SK-N-SH treated with all-trans-retinoic acid at 6 μM for 48 hours (cell line): ENCODE measurements around the gene SPAM1.

ENCODE experiments used
- ATAC-seq: fragments of 200-7000 bp; cut with Tn5 transposase; 3 replicates; pipeline ENCODE4 v1.9.1; 2020; ENCODE audit warnings: mild to moderate bottlenecking, moderate library complexity
- BACH2 ChIP-seq: fragments of 250-450 bp; sonication (Bioruptor Pico); IDR thresholded peaks from 2 replicates; pipeline ENCODE4 v1.9.0; 2021; ENCODE audit warnings: mild to moderate bottlenecking, borderline replicate concordance
- CSDC2 ChIP-seq: fragments of 250-450 bp; sonication (Bioruptor Pico); IDR thresholded peaks from 2 replicates; pipeline ENCODE4 v1.5.0; 2020; ENCODE audit warnings: mild to moderate bottlenecking, moderate library complexity
- ESRRG ChIP-seq: fragments of 250-450 bp; sonication (Bioruptor Pico); IDR thresholded peaks from 2 replicates; pipeline ENCODE4 v1.6.1; 2021; ENCODE audit warnings: mild to moderate bottlenecking
- OSR1 ChIP-seq: fragments of 250-450 bp; sonication (Bioruptor Pico); IDR thresholded peaks from 2 replicates; pipeline ENCODE4 v1.8.0; 2022; ENCODE audit warnings: moderate library complexity, mild to moderate bottlenecking, inconsistent platforms
- PPARA ChIP-seq: fragments of 250-450 bp; sonication (Bioruptor Pico); IDR thresholded peaks from 2 replicates; pipeline ENCODE4 v1.5.0; 2020; ENCODE audit warnings: mild to moderate bottlenecking, borderline replicate concordance
- RARB ChIP-seq: fragments of 250-450 bp; sonication (Bioruptor Pico); IDR thresholded peaks from 2 replicates; pipeline ENCODE4 v1.8.0; 2021; ENCODE audit warnings: mild to moderate bottlenecking, moderate library complexity
- SNAI2 ChIP-seq: fragments of 250-450 bp; sonication (Bioruptor Pico); IDR thresholded peaks from 2 replicates; pipeline ENCODE4 v1.5.0; 2020; ENCODE audit warnings: mild to moderate bottlenecking, moderate library complexity
- TCF4 ChIP-seq: fragments of 250-450 bp; sonication (Bioruptor Pico); IDR thresholded peaks from 2 replicates; pipeline ENCODE4 v1.8.0; 2021; ENCODE audit warnings: mild to moderate bottlenecking, moderate library complexity, borderline replicate concordance
- TOX ChIP-seq: fragments of 250-450 bp; sonication (Bioruptor Pico); IDR thresholded peaks from 2 replicates; pipeline ENCODE4 v1.8.0; 2021; ENCODE audit warnings: mild to moderate bottlenecking, moderate library complexity, borderline replicate concordance
- ZC3H10 ChIP-seq: fragments of 250-450 bp; sonication (Bioruptor Pico); IDR thresholded peaks from 2 replicates; pipeline ENCODE4 v1.5.1; 2021; ENCODE audit warnings: mild to moderate bottlenecking, moderate library complexity
- ZFP3 ChIP-seq: fragments of 250-450 bp; sonication (Bioruptor Pico); IDR thresholded peaks from 2 replicates; pipeline ENCODE4 v1.5.0; 2020; ENCODE audit warnings: mild to moderate bottlenecking, moderate library complexity
- ZFP30 ChIP-seq: fragments of 450-650 bp; formaldehyde crosslinking; IDR thresholded peaks from 2 replicates; pipeline ENCODE4 v1.5.0; 2022; ENCODE audit warnings: mild to moderate bottlenecking, moderate library complexity
- ZNF565 ChIP-seq: fragments of 450-650 bp; formaldehyde crosslinking; conservative IDR thresholded peaks from 2 replicates; pipeline ENCODE4 v1.5.0; 2020; ENCODE audit warnings: low read depth, mild to moderate bottlenecking, moderate library complexity
- ZNF8 ChIP-seq: fragments of 450-650 bp; formaldehyde crosslinking; IDR thresholded peaks from 2 replicates; pipeline ENCODE4 v1.5.0; 2020; ENCODE audit warnings: mild to moderate bottlenecking, moderate library complexity
- TF ChIP-seq, protein P1 (sequence below): fragments of 250-450 bp; sonication (Bioruptor Pico); IDR thresholded peaks from 2 replicates; pipeline ENCODE4 v1.5.0; 2020; ENCODE audit warnings: mild to moderate bottlenecking, moderate library complexity
- TF ChIP-seq, protein P2 (sequence below): fragments of 250-450 bp; sonication (Bioruptor Pico); IDR thresholded peaks from 2 replicates; pipeline ENCODE4 v1.5.1; 2021; ENCODE audit warnings: mild to moderate bottlenecking, moderate library complexity
- TF ChIP-seq, protein P3 (sequence below): fragments of 250-450 bp; sonication (Bioruptor Pico); IDR thresholded peaks from 2 replicates; pipeline ENCODE4 v1.8.0; 2021; ENCODE audit warnings: low read depth, mild to moderate bottlenecking, moderate library complexity, borderline replicate concordance
- TF ChIP-seq, protein P4 (sequence below): fragments of 250-450 bp; sonication (Bioruptor Pico); IDR thresholded peaks from 2 replicates; pipeline ENCODE4 v1.5.1; 2020; ENCODE audit warnings: low read depth, mild to moderate bottlenecking, moderate library complexity
- TF ChIP-seq, protein P5 (sequence below): fragments of 250-450 bp; sonication (Bioruptor Pico); IDR thresholded peaks from 2 replicates; pipeline ENCODE4 v1.8.0; 2020; ENCODE audit warnings: mild to moderate bottlenecking, moderate library complexity, borderline replicate concordance

The SPAM1 gene

DNA sequence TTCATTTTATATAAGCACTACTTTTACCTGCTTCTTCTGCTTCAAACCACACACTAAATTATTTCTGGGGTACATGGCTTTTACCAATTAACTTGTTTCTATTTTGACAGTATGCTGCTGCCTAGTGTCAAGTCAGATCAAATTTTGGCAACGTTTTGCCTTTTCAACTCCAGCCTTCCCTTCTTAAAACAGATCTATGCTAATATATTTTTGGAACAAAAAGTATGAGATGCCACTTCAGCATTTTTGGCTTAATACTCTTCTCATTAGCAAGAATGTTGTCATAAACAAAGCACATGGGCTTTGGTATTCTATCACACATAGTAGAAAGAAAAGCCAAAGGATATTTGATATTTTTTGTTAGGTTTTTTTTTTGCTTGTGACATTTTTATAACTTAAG, 47.8 kb downstream of the SPAM1 start (continued):
- TF ChIP-seq, protein P1, sequence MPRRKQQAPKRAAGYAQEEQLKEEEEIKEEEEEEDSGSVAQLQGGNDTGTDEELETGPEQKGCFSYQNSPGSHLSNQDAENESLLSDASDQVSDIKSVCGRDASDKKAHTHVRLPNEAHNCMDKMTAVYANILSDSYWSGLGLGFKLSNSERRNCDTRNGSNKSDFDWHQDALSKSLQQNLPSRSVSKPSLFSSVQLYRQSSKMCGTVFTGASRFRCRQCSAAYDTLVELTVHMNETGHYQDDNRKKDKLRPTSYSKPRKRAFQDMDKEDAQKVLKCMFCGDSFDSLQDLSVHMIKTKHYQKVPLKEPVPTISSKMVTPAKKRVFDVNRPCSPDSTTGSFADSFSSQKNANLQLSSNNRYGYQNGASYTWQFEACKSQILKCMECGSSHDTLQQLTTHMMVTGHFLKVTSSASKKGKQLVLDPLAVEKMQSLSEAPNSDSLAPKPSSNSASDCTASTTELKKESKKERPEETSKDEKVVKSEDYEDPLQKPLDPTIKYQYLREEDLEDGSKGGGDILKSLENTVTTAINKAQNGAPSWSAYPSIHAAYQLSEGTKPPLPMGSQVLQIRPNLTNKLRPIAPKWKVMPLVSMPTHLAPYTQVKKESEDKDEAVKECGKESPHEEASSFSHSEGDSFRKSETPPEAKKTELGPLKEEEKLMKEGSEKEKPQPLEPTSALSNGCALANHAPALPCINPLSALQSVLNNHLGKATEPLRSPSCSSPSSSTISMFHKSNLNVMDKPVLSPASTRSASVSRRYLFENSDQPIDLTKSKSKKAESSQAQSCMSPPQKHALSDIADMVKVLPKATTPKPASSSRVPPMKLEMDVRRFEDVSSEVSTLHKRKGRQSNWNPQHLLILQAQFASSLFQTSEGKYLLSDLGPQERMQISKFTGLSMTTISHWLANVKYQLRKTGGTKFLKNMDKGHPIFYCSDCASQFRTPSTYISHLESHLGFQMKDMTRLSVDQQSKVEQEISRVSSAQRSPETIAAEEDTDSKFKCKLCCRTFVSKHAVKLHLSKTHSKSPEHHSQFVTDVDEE (CRISPR knock-in tag): no peak

DNA sequence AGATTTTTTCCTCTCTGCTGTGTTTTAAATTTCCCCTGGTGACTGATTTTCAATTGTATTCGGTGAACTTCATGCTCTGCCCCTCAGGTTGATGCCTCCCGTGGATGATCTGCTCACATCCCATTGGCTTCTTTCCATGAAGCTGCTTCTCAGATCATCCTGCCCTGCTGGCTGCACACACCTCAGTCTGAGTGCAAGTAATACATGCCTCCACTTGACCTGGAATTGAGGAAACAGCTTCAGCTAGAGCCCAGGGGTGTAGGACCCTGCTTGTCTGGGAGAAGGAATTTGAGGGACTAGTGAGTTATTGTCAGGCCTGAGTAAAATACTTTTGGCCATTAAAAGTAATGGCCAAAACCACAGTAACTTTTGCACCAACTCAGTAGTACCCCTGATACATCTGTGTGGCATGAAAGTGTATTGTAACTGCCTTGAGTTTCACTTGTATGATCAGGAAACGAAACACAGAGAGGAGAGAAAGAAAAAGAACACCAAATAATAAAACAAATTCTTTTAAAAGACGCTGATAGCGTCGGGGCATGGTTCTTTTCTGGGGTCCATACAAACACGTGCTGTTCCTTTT, 49.4 kb downstream of the SPAM1 start:
- TF ChIP-seq PPARA (no peak), ZNF565 (CRISPR knock-in tag) (no peak), OSR1 (CRISPR knock-in tag) (no peak), BACH2 (CRISPR knock-in tag) (no peak), ESRRG (CRISPR knock-in tag) (no peak), ZFP30 (CRISPR knock-in tag) (no peak), TOX (no peak), ZNF8 (CRISPR knock-in tag) (no peak), CSDC2 (CRISPR knock-in tag) (no peak), ZFP3 (CRISPR knock-in tag) (no peak), TCF4 (CRISPR knock-in tag) (no peak), SNAI2 (CRISPR knock-in tag) (no peak)
- TF ChIP-seq, protein P2, sequence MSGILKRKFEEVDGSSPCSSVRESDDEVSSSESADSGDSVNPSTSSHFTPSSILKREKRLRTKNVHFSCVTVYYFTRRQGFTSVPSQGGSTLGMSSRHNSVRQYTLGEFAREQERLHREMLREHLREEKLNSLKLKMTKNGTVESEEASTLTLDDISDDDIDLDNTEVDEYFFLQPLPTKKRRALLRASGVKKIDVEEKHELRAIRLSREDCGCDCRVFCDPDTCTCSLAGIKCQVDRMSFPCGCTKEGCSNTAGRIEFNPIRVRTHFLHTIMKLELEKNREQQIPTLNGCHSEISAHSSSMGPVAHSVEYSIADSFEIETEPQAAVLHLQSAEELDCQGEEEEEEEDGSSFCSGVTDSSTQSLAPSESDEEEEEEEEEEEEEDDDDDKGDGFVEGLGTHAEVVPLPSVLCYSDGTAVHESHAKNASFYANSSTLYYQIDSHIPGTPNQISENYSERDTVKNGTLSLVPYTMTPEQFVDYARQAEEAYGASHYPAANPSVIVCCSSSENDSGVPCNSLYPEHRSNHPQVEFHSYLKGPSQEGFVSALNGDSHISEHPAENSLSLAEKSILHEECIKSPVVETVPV (CRISPR knock-in tag): no peak
- TF ChIP-seq, protein P3, sequence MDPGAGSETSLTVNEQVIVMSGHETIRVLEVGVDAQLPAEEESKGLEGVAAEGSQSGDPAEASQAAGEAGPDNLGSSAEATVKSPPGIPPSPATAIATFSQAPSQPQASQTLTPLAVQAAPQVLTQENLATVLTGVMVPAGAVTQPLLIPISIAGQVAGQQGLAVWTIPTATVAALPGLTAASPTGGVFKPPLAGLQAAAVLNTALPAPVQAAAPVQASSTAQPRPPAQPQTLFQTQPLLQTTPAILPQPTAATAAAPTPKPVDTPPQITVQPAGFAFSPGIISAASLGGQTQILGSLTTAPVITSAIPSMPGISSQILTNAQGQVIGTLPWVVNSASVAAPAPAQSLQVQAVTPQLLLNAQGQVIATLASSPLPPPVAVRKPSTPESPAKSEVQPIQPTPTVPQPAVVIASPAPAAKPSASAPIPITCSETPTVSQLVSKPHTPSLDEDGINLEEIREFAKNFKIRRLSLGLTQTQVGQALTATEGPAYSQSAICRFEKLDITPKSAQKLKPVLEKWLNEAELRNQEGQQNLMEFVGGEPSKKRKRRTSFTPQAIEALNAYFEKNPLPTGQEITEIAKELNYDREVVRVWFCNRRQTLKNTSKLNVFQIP (CRISPR knock-in tag): no peak
- TF ChIP-seq, protein P4, sequence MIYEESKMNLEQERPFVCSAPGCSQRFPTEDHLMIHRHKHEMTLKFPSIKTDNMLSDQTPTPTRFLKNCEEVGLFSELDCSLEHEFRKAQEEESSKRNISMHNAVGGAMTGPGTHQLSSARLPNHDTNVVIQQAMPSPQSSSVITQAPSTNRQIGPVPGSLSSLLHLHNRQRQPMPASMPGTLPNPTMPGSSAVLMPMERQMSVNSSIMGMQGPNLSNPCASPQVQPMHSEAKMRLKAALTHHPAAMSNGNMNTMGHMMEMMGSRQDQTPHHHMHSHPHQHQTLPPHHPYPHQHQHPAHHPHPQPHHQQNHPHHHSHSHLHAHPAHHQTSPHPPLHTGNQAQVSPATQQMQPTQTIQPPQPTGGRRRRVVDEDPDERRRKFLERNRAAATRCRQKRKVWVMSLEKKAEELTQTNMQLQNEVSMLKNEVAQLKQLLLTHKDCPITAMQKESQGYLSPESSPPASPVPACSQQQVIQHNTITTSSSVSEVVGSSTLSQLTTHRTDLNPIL (CRISPR knock-in tag): no peak
- TF ChIP-seq, protein P1 (CRISPR knock-in tag): no peak
- TF ChIP-seq, protein P5, sequence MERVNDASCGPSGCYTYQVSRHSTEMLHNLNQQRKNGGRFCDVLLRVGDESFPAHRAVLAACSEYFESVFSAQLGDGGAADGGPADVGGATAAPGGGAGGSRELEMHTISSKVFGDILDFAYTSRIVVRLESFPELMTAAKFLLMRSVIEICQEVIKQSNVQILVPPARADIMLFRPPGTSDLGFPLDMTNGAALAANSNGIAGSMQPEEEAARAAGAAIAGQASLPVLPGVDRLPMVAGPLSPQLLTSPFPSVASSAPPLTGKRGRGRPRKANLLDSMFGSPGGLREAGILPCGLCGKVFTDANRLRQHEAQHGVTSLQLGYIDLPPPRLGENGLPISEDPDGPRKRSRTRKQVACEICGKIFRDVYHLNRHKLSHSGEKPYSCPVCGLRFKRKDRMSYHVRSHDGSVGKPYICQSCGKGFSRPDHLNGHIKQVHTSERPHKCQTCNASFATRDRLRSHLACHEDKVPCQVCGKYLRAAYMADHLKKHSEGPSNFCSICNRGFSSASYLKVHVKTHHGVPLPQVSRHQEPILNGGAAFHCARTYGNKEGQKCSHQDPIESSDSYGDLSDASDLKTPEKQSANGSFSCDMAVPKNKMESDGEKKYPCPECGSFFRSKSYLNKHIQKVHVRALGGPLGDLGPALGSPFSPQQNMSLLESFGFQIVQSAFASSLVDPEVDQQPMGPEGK (CRISPR knock-in tag): no peak
- no peak for ATAC-seq

DNA sequence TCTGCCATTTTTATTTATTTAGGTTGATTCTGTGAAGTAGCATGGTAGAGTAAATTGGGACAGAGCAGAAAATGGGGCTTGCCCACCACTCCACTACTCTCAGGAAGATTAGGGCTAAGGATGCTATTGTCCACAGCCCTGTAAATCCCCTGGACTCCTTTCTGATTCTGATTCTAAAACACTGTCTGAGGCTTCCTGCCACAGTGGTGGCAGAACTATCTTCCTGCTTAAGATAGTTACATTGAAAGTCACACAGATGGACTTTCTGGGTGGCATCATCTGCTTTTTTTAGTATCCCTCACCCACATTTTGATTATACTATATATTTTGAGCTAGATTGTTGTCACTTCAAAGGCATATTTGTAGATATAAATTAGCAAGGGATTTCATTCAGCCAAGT, 50.0 kb downstream of the SPAM1 start:
- no peak for ATAC-seq
- no peak for TF ChIP-seq TOX
- TF ChIP-seq RARB (CRISPR knock-in tag): no peak
- TF ChIP-seq, protein P2 (CRISPR knock-in tag): no peak
- TF ChIP-seq ESRRG (CRISPR knock-in tag): no peak
- TF ChIP-seq, protein P1 (CRISPR knock-in tag): no peak
- TF ChIP-seq PPARA: no peak
- no peak for TF ChIP-seq TCF4 (CRISPR knock-in tag)
- no peak for TF ChIP-seq ZC3H10 (CRISPR knock-in tag)
